Measurements from ENCODE around the gene AMDHD2.
"Not testable (repeated sequence)": the region's sequence is repeated elsewhere in the genome, so short reads cannot be mapped to it uniquely, and the experiment has no call there.

Gene AMDHD2

GRCh38 chr16:2527071-2527783 is 7.1 kb downstream of the AMDHD2 start:
- Mint-ChIP-seq H3K9me3 (no peaks in the 10 kb centered on the region), H3K4me3 (no peak overlapping the region), H3K27ac (peak overlapping the region; percentile 69), H3K27me3 (no peaks in the 10 kb centered on the region), H3K4me1 (ENCODE audit: low read depth) (peaks cover 48% of the 10 kb centered on the region), H3K36me3 (ENCODE audit: low read depth) (peaks cover 87% of the 10 kb centered on the region)
- intact Hi-C loops (cut with micrococcal nuclease): no loop called here

DNA sequence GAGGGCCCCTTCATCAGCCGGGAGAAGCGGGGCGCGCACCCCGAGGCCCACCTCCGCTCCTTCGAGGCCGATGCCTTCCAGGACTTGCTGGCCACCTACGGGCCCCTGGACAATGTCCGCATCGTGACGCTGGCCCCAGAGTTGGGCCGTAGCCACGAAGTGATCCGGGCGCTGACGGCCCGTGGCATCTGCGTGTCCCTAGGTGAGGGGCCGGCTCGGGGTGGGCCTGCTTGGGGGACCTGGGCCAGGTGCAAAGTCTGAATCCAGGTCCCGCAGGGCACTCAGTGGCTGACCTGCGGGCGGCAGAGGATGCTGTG is 7.6 kb downstream of the AMDHD2 start:
- Mint-ChIP-seq H3K4me1 (ENCODE audit: low read depth) (peaks cover 53% of the 10 kb centered on the region), H3K27me3 (no peaks in the 10 kb centered on the region), H3K9me3 (no peaks in the 10 kb centered on the region), H3K4me3 (no peak overlapping the region), H3K27ac (no peak overlapping the region), H3K36me3 (ENCODE audit: low read depth) (peaks cover 89% of the 10 kb centered on the region)
- intact Hi-C loops (cut with micrococcal nuclease): no loop called here

- H3K4me3 Mint-ChIP-seq: no peak overlapping the region
- no peak overlapping the region for H3K27ac Mint-ChIP-seq
- H3K36me3 Mint-ChIP-seq (ENCODE audit: low read depth): peaks cover 83% of the 10 kb centered on the region
- peaks cover 55% of the 10 kb centered on the region for H3K4me1 Mint-ChIP-seq (ENCODE audit: low read depth)
- H3K27me3 Mint-ChIP-seq: no peaks in the 10 kb centered on the region
- no peaks in the 10 kb centered on the region for H3K9me3 Mint-ChIP-seq
- intact Hi-C loops (cut with micrococcal nuclease): no loop called here
Observed at GRCh38 chr16:2528161-2529060, 8.2 kb downstream of the AMDHD2 start.

- peaks cover 47% of the 10 kb centered on the region for H3K4me1 Mint-ChIP-seq (ENCODE audit: low read depth)
- peak overlapping the region; percentile 97 for H3K27ac Mint-ChIP-seq
- H3K9me3 Mint-ChIP-seq: no peaks in the 10 kb centered on the region
Observed at GRCh38 chr16:2529061-2529931, 9.1 kb downstream of the AMDHD2 start.

DNA sequence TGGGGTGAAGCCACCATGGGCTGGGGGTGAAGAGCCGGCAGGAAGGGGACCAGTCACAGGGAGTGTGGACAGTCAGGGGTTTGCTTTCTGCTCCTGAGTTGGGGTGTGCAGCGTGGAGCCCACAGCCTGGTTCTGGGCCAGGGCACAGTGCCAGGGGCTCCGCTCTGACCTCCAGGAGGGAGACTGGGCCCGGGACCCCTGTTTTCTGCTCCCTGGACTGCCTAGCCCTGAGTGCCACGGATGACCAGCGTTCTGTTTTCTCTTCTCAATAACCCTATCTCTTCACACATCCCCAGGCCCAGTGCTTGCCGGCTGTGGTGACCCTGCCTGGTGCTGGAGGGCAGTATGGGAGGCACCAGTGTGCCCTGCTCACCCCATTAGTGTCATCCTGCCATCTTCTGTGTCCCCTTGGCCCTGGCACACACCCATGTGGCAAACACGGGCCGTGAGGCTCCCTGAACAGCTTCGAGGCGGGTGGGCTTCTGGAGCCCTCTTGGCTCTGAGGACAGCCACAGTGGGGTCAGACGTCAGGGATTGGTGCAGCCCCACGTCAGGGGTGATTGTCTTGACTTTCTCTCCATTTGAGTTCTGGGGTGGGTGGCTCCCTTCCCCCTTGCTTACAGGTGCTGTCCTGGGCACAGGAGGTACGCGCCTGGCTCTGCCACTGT is 9.9 kb downstream of the AMDHD2 start:
- Mint-ChIP-seq H3K4me1 (ENCODE audit: low read depth) (peaks cover 51% of the 10 kb centered on the region), H3K9me3 (no peaks in the 10 kb centered on the region), H3K4me3 (no peak overlapping the region), H3K36me3 (ENCODE audit: low read depth) (peaks cover 66% of the 10 kb centered on the region), H3K27me3 (no peaks in the 10 kb centered on the region), H3K27ac (peak overlapping the region; percentile 97)
- intact Hi-C loops (cut with micrococcal nuclease): no loop called here

More at GRCh38 chr16:2529061-2529931, 9.1 kb downstream of the AMDHD2 start:
- intact Hi-C loops (cut with micrococcal nuclease): no loop called here
- no peak overlapping the region for H3K4me3 Mint-ChIP-seq
- H3K36me3 Mint-ChIP-seq (ENCODE audit: low read depth): peaks cover 74% of the 10 kb centered on the region
- no peaks in the 10 kb centered on the region for H3K27me3 Mint-ChIP-seq

- intact Hi-C loops (cut with micrococcal nuclease): no loop called here
- H3K9me3 Mint-ChIP-seq: no peaks in the 10 kb centered on the region
- peaks cover 59% of the 10 kb centered on the region for H3K36me3 Mint-ChIP-seq (ENCODE audit: low read depth)
- peak overlapping the region; percentile 89 for H3K4me3 Mint-ChIP-seq
- peak overlapping the region; percentile 97 for H3K27ac Mint-ChIP-seq
- H3K27me3 Mint-ChIP-seq: no peaks in the 10 kb centered on the region
- H3K4me1 Mint-ChIP-seq (ENCODE audit: low read depth): peaks cover 56% of the 10 kb centered on the region
Observed at GRCh38 chr16:2530629-2531318, 10.6 kb downstream of the AMDHD2 start.

GRCh38 chr16:2531371-2531695 is 11.2 kb downstream of the AMDHD2 start, which contains the start of gene CEMP1:
Gene CEMP1, minus strand, starts transcription at chr16:2531408. Its CDS starts 335 bp downstream, at chr16:2531073.
- H3K27me3 Mint-ChIP-seq: no peaks in the 10 kb centered on the region
- peak within 1 kb of the TSS; percentile 89 for H3K4me3 Mint-ChIP-seq
- peak within 1 kb of the TSS; percentile 97 for H3K27ac Mint-ChIP-seq
- peaks cover 56% of the 10 kb centered on the region for H3K4me1 Mint-ChIP-seq (ENCODE audit: low read depth)
- no peaks in the 10 kb centered on the region for H3K9me3 Mint-ChIP-seq
- peaks cover 54% of the 10 kb centered on the region for H3K36me3 Mint-ChIP-seq (ENCODE audit: low read depth)
- intact Hi-C loops (cut with micrococcal nuclease): no loop called here

GRCh38 chr16:2531696-2532493 is 11.7 kb downstream of the AMDHD2 start:
- Mint-ChIP-seq H3K9me3 (no peaks in the 10 kb centered on the region), H3K36me3 (ENCODE audit: low read depth) (peaks cover 48% of the 10 kb centered on the region), H3K27me3 (no peaks in the 10 kb centered on the region), H3K27ac (peak overlapping the region; percentile 97), H3K4me1 (ENCODE audit: low read depth) (peaks cover 60% of the 10 kb centered on the region), H3K4me3 (peak overlapping the region; percentile 89)
- intact Hi-C loops (cut with micrococcal nuclease): no loop called here

DNA sequence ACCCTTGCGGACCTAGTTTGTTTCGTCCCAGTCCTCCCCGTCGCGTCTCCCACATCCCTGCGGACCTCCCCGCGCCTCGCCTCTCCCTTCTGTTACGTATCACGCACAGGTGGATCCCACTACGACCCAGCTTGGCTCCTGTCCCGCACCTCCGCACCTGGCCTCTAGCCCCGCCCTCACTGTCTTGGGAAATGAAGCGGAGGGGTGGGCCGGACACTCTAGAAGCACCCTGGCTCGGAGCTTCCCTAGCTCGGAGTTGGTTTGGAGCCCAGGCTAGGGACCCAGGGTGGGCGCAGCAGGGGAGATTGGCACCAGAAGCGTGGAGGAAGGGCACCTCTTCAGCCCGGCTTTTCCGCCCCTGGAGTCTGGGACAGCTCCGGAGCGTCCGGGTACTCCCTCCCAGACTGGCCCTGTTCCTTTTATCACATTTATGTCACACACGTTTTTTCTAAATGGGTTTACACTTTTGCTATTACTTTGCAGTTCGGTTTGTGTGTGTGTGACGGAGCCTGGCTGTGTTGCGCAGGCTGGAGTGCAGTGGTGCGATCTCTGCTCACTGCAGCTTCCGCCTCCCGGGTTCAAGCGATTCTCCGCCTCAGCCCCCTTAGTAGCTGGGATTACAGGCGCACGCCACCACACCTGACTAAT is 12.4 kb downstream of the AMDHD2 start:
- intact Hi-C loops (cut with micrococcal nuclease): no loop called here
- Mint-ChIP-seq H3K9me3 (no peaks in the 10 kb centered on the region), H3K4me3 (peak overlapping the region; percentile 89), H3K4me1 (ENCODE audit: low read depth) (peaks cover 60% of the 10 kb centered on the region), H3K27me3 (no peaks in the 10 kb centered on the region), H3K36me3 (ENCODE audit: low read depth) (peaks cover 41% of the 10 kb centered on the region), H3K27ac (peak overlapping the region; percentile 97)

GRCh38 chr16:2533142-2533755 is 13.1 kb downstream of the AMDHD2 start:
- H3K27me3 Mint-ChIP-seq; intact Hi-C loops (cut with micrococcal nuclease); H3K9me3 Mint-ChIP-seq: not testable (repeated sequence)
- H3K4me3 Mint-ChIP-seq: peak overlapping the region; percentile 89
- peaks cover 60% of the 10 kb centered on the region for H3K4me1 Mint-ChIP-seq (ENCODE audit: low read depth)
- peaks cover 34% of the 10 kb centered on the region for H3K36me3 Mint-ChIP-seq (ENCODE audit: low read depth)
- H3K27ac Mint-ChIP-seq: peak overlapping the region; percentile 97

- Mint-ChIP-seq H3K4me3 (no peak overlapping the region), H3K27me3 (no peaks in the 10 kb centered on the region), H3K9me3 (no peaks in the 10 kb centered on the region), H3K4me1 (ENCODE audit: low read depth) (peaks cover 64% of the 10 kb centered on the region), H3K27ac (peak overlapping the region; percentile 97), H3K36me3 (ENCODE audit: low read depth) (peaks cover 33% of the 10 kb centered on the region)
- intact Hi-C loops (cut with micrococcal nuclease): no loop called here
Observed at GRCh38 chr16:2533912-2534311, 13.7 kb downstream of the AMDHD2 start.

- peaks cover 33% of the 10 kb centered on the region for H3K36me3 Mint-ChIP-seq (ENCODE audit: low read depth)
- peak overlapping the region; percentile 97 for H3K27ac Mint-ChIP-seq
- H3K9me3 Mint-ChIP-seq; H3K4me3 Mint-ChIP-seq; intact Hi-C loops (cut with micrococcal nuclease); H3K27me3 Mint-ChIP-seq: not testable (repeated sequence)
- H3K4me1 Mint-ChIP-seq (ENCODE audit: low read depth): peaks cover 69% of the 10 kb centered on the region
Observed at GRCh38 chr16:2534335-2534734, 14.2 kb downstream of the AMDHD2 start.
